ENCODE results near the gene AACS.

- TF ChIP-seq EZH2 (IDR thresholded peaks at IDR 0.05; ENCODE audit: borderline replicate concordance, insufficient read depth, low read depth, low read length, poor library complexity, severe bottlenecking): no peak
- no peak for TF ChIP-seq CTCF (IDR thresholded peaks at IDR 0.05)
Observed at GRCh38 chr12:125092108-125092871, 27.1 kb downstream of the AACS start.
